NCI-H2029 (cell line): ENCODE data around the gene SLC17A8.
"Not testable (repeated sequence)": the region's sequence is repeated elsewhere in the genome, so short reads cannot be mapped to it uniquely, and the experiment has no call there.

Experiments used
- DNase-seq: peaks from one replicate; lab custom pipeline; 2025; lab: John Stamatoyannopoulos, UW

SLC17A8 gene

DNA sequence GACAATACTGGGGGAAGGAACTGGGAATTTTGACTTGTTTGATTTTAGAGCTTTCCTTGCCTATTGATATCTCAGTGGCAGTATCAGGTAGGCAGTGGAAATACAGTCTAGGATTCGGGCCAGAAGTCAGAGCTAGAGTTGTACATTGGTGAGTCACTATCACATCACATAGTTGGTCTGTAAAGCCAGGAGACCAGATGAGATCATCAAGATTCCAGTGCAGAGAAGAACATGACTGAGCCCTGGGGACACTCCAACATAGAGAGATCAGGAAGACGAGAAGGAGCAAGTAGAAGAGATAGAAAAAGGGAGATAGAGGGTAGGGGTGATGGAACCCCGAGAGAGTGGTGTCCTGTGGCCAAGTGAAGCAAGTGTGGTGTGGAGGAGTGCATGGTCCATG is 70.2 kb downstream of the SLC17A8 start:
- no peak for DNase-seq

DNA sequence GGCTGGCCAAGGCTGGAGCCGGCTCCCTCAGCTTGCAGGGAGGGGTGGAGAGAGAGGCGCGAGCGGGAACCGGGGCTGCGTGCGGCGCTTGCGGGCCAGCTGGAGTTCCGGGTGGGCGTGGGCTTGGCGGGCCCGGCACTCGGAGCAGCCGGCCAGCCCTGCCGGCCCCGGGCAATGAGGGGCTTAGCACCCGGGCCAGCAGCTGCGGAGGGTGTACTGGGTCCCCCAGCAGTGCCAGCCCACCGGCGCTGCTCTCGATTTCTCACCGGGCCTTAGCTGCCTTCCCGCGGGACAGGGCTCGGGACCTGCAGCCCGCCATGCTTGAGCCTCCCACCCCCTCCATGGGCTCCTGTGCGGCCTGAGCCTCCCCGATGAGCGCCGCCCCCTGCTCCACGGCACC is 73.4 kb downstream of the SLC17A8 start:
- not testable (repeated sequence) for DNase-seq

DNA sequence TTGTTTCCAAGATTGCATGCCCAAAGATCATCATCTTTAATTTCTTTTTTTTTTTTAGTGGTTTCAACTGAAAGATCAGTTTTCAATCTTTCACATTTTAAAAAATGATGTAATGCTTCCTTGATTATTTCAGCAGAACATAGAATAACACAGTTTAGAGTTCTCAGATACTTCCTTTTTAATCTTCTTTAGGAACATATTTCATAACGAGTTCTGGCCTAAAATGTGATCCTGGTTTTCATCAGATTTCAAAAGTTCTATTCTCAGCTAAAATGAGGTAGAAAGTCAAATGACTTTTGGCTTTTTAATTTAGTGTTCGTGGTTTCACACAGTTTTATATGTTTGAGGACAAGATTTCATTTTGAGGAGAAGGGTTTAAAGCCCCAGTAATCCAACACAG is 76.8 kb downstream of the SLC17A8 start:
- DNase-seq, result no peak

DNA sequence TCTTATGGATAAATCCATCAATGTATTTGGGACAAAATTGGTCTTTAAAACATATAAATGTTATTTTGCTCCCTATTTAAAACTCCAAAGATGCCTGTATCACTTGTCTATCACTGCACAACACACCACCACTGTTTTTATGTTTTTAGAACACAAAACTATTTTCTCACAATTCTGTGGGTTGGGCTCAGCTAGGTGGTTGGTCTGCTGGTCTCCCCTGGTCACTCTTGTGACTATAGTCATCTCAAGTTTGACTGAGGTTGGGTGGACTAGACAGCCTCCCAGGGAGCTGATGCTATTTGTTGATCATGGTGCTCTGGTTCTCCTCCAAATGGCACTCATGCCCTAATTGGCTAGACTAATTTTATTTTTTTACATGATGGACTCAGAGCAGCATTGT is 77.3 kb downstream of the SLC17A8 start:
- DNase-seq, result no peak

DNA sequence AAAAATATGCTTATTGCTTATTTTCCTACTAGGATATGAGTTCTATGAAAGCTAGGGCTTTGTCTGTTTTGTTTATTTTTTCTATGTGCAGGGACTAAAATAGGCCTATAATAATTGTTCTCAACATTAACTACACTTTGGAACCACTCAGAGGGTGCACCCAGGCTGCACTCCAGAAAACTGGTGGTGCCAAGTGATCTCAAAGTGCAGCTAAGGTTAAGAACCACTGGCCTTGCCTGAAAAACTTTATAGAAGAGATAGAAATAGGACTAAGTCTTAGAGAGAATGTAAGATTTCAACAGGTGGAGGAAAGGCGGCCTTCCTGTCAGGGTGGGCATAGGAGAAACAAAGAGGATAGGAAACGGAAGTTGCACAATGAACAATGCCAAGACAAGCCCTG is 79.1 kb downstream of the SLC17A8 start:
- DNase-seq, result no peak

DNA sequence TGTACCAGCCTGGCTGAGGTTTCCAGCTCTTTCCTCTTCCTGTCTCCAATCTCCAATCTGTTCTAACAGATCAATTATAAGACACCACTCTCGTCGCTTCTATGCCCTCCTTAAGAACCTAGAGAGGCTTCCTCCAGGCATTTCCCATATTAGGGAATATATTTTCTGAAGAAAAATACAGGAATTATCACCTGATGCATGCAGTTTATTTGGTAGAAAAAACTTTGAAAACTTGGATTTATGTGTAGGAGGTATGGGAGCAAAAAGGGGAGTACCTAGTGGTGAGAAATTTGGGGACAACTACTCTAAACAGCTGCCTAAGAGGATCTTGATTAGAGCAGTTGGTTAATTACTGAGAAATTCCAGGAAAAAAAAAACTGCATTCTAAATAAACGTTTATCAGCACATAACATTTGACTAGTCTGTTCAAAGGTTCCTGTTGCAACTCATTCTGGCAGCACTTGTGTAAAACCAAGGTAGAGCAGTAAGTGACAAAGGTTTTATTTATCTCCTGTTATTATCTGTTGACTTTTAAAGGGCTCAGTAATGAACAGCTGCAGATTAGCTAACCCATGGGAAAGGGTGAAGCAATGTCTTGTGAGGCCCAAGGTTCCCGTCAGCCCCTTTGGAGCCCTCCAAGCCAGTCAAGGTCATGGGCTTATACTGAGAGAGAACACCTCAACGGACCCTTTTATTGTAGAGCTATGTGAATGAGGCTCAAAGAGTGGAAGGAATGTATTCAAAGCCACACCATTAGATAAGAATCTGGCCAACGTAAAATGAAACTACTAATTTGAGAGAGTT is 80.4 kb downstream of the SLC17A8 start:
- DNase-seq, result no peak

DNA sequence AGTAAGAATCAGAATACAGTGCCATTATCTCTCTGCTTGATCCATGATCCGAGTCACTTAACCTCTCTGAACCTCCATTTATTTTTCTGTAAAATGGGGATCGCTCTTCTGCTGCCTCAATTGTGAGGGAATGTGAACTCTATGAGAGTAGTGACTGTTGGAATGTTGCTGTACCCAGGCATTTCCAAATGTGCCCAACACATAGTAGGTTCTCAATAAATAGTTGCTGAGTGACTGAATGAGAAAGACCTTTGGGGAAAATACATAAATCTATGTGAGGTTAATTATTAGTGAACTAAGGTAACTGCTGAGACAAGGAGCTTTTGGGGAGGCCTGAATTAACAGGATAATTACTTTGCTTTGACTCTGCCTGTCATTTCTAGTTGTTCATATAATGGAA is 82.9 kb downstream of the SLC17A8 start:
- no peak for DNase-seq

DNA sequence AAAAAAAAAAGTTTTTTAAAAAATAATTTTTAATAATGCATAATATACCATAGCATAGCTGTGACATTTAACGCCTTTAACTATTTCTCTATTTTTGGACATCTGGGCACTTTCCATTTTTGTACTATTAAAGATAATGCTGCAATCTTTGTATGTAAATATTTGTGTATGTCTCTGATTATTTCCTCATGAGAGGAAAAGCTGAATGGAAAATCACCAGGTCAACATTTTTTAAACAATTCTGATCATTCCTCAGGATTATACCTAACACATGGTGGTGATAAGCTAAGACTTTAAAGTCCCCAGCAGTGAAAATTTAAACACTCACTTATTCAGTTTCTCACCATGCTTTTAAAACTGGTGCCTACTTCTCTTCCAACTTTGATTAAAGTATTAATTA is 85.5 kb downstream of the SLC17A8 start:
- DNase-seq, result no peak

DNA sequence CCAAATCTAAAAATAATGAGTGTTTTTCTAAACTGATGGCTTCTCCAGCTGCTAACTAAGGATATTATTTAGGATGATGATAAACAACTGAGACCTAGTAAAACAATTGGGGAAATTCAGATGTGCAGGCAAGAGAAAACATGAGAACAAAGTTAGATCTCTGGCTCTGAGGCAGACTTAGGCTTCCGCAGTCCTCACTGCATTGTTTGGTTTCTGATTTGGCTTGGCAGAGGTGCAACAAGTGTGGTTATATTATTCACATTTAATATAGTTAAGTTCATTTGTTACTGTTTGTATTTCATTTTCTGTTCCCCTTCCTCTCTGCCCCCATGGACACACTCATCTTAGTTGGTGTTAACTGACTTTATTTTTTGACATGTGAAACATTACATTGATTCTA is 86.6 kb downstream of the SLC17A8 start:
- DNase-seq, result no peak

DNA sequence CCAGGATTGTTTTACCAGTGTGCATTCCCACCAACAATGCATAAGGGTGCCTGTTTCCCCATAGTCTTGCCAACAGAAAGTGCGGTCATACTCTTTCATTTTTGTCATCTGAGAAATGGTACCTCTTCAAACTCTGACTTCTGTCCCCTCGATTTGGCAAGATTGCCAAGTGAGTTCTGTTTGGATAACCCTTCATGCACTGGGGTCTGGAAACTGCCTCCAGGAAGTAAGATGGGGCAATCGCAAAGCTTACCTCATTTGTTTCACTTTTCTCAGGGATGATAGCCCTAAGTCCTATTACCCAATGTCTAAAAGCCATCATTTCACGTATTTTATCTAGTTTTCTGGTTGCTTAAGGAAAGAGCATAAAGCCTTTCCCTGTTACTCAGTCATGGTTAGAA is 88.2 kb downstream of the SLC17A8 start:
- DNase-seq, result no peak

DNA sequence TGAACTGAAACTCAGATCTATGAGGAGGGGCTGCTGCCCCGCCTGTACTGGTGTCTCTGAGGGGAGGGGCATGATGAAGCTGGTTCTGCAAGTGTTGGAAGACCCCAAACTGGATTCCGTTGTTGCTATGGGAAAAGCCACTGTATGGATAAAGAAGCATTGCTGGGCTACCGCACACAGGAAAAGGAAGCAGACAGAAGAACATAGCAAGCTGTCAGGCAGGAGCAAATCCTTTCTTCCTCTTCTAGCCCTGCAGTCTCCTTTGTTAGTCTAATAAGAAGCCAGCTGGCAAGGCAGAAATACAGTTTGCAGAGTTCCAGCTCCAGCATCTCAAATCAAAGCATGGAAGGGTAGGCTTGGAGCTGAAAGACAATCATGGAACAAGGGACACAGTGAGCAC is 90.5 kb downstream of the SLC17A8 start:
- DNase-seq, result no peak

DNA sequence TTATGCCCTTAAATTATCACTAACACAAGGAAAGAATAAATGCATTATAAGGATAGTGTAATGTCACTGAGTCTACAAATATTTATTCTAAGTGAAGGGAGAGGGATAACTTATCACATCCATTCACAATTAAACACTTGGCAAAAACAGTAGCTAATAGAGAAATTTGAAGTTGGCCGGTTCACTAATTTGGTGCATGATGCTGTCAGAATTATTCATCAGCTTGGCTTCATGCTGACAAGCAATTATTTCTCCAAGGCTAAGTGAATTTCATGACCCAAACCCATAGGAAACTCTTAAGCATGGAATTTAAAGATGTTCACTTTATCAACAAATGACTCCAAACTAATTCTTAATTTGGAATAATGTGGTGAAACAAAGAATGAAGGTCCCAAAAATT is 91.8 kb downstream of the SLC17A8 start:
- no peak for DNase-seq

DNA sequence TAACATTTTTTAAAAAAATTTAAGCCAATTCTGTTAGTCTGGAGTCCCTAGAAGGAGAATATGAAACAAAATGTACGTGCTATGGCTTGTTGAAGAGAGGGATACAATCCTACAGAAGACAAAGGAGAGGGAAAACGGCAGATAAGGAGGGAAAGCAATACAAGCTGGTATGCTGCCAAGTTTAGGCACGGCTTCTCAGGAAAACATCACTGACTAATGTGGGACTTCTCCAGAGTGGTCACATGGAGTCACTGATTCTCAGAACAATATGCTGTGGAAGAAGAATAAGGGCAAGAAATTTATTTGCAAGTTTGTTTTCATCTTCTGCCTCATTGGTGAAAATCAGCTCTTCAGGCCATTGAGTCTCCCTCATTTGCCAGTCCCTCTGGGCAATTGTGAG is 93.9 kb downstream of the SLC17A8 start:
- no peak for DNase-seq

DNA sequence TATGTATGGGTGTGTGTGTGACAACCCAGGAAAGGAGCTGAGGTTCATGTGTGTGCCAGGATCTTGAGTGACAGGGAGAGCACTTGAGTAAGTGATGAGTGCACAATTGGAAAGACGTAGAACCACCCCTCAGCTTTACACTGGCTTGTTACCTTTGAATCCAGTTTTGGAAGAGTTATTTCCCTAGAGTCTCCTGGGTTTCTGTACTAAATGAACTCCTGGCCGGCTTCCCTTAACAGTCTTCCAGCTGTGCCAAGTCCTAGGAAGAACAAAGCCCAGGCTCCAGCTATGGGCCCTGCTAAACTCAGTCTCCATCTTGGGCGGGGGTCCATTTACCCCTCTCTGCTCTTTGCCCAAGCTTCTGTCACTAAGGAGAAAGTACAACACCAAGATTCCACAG is 97.1 kb downstream of the SLC17A8 start:
- no peak for DNase-seq

DNA sequence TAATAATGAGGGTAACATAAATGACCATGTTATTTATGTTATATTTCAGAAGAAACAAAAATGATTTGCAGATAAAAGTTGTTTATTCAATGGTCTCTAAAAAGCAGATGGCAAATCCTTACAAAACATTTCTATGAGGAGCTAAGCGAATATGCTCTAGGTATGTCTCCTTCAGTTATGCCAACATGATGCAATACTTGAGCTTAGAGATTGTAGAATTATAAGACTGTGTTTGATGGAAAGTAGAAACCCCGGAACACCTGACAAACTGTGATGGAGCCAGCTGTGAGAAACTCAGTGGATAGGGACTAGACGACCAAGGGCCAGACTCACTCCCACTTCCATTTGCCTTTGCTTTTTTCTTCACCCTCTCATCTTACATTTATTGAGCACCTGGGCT is 99.0 kb downstream of the SLC17A8 start:
- DNase-seq, result no peak

DNA sequence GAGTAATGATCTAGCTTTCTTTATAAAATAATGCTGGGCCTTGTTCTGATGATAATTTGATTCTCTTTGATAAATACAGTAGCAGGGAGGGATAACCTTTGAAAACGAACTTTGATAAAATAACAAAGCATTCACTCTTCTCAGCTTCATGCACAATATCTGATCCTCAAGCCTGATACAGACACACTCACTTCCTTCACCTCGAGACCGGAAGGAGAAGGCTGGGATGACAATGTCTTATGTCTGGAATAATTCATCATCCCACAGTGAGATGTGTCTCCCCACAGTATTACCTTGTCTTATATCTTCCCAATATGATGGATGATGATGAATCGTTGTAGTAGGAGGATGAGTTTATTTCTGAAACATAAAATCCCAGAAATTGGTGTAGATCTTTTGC is 101.3 kb downstream of the SLC17A8 start:
- DNase-seq, result no peak

DNA sequence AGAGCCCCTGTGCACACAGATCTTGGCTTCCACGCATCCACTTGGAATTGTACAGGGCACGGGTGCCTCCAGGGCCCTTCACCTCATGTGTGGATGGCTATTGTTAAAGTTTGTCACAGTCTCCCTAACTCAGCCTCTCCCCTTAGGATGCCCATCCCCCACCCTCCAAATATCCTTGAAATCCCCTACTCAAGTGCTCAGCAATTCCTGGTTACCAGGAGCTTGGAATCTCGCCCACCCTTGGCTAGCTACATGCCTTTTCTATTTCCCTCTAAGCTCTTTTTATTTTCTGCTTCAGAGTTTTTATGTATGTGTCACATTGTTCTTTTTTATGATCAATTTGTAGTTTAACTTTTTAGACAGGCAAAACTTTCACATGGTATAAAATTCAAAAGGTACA is 103.8 kb downstream of the SLC17A8 start:
- DNase-seq, result no peak

DNA sequence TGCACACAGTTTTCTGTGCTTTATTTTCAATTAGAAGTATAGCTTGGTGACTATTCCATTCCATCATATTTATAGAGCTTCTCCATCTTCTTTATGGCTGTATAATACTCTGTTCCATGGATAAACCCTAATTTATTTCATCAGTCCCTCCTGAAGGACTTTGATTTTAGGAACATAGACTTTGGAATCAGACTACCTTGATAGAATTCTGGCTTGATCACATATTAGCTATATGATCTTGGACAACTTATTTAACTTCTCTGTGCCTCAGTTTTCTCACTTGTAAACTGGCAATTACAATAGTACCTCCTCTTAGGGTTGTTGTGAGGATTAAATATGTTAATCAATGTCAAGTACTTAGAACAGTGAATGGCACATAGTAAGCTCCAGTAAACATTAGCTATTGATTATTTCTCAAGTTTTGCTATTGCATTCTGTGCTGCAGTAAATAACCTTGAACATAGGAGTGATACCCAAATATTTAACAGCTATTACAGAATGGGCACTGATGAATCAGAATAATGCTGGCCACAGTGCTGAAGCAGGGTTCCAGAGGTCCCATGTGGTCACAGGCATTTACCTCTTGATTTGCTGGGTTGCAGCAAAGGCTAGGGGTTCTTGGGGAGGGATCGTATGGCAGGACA is 104.6 kb downstream of the SLC17A8 start:
- no peak for DNase-seq

DNA sequence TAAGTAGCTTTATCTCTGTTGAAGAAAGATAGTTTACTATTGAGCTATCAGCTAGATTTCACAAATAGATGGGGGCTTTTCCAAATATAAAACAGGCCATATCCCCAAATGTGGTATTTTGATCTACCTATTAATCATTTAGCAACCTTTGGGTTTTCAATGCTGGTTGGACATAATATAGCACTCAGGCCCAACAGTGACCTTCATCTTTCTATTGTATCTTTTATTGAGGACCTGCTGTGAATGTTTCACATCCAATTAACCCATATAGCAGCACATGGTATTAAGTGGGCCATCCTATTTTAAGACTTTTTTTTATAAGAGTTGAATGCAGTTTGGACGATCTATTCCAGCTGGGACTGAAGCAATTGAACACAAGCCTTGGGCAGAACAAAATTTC is 106.8 kb downstream of the SLC17A8 start:
- no peak for DNase-seq

DNA sequence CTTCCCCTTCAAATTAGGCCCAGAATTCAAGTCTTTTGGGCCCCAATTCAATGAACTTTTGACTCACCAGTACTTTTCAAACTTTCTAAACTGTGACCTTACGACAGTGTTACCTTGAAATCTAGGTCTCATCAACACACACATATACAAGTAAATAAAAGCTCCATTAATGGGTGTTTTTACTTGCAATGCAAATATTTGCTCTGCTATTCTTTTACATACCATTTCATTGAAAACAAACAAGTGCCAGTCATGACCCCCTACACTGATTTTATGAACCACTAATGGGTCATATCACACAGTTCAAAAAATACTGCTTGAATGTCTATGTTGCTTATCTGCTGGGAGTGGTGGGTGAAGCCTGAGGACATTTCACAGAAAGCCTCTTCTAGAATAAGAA is 107.7 kb downstream of the SLC17A8 start:
- no peak for DNase-seq

DNA sequence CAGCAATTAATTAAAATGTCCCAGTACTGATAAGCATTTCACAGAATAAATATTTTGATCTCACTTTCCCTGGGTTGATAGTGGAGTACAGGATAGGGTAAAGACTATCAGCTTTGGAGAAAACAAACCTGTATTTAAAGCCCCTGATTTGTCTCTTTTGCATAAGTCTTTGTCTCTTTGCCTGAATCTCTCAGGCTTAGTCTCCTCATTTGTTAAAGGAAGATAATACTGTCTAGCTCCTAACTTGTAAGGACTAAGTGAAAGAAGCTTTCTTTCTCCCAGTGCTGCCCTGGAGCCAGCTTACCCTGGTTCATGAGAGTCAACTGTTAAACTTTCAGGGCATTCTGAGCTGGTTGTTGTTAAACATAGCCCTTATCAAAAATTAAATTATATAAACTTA is 111.3 kb downstream of the SLC17A8 start:
- no peak for DNase-seq
